HG03575 (cell line): Measurements from ENCODE around the gene MSI1.
A peak's percentile ranks its signal among the peaks of the same experiment; 100 is the strongest.
"Not testable (repeated sequence)": the region's sequence is repeated elsewhere in the genome, so short reads cannot be mapped to it uniquely, and the experiment has no call there.

Source experiments
- ATAC-seq: cut with Tn5 transposase; IDR thresholded peaks from one replicate; pipeline ENCODE4 v1.9.1; 2021; ENCODE audit not compliant: unreplicated experiment, insufficient number of reproducible peaks, low FRiP score; ENCODE audit errors: extremely low read depth

MSI1 gene

DNA sequence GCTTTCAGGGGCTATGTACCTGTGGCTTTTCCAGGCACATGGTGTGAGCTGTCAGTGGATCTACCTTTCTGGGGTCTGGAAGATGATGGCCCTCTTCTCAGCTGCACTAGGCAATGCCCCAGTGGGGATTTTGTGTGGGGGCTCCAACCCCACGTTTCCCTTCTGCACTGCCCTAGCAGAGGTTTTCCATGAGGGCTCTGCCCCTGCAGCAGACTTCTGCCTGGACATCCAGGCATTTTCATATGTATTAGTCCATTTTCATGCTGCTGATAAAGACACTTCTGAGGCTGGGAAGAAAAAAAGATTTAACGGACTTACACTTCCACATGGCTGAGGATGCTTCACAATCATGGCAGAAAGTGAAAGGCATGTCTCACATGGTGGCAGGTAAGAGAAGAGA, 32.6 kb downstream of the MSI1 start:
- ATAC-seq: not testable (repeated sequence)

GRCh38 chr12:120335447-120335846, 33.5 kb downstream of the MSI1 start:
- ATAC-seq: not testable (repeated sequence)

- no peak for ATAC-seq
These were observed 36.4 kb downstream of the MSI1 start for GRCh38 chr12:120332523-120332922.

GRCh38 chr12:120332041-120332440, 36.9 kb downstream of the MSI1 start:
- no peak for ATAC-seq

- no peak for ATAC-seq
These were observed 37.6 kb downstream of the MSI1 start for GRCh38 chr12:120331390-120331789.

DNA sequence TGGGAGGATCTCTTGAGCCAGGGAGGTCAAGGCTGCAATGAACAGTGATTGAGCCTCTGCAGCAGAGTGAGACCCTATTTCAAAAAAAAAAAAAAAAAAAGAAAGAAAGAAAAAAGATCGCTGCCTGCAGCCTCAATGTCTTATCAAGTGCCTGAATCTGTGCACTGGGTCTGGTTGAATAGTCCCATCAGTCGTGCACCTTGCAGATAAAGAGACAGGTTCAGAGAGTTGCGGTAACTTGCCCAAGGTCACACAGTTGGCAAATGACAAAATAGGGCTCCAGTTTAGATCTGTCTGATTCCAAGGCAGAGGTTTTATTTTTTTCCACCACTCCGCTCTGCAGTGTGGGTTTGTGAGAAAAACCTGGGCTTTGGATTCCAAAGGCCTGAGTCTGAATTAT, 40.7 kb downstream of the MSI1 start:
- ATAC-seq: no peak

- no peak for ATAC-seq
These were observed 41.4 kb downstream of the MSI1 start, which contains the start of gene PLA2G1B for GRCh38 chr12:120327593-120327992. Gene PLA2G1B, minus strand, starts transcription at chr12:120327779. Its CDS starts 26 bp downstream, at chr12:120327753.

GRCh38 chr12:120324841-120325417, 44.0 kb downstream of the MSI1 start:
- ATAC-seq: no peak

GRCh38 chr12:120323772-120324171, 45.2 kb downstream of the MSI1 start:
- ATAC-seq: no peak

GRCh38 chr12:120321382-120322202, 47.4 kb downstream of the MSI1 start:
- ATAC-seq: no peak

- peak; percentile 95 for ATAC-seq
These were observed 51.5 kb downstream of the MSI1 start for GRCh38 chr12:120317224-120318105.

GRCh38 chr12:120316798-120317223, 52.2 kb downstream of the MSI1 start:
- no peak for ATAC-seq

DNA sequence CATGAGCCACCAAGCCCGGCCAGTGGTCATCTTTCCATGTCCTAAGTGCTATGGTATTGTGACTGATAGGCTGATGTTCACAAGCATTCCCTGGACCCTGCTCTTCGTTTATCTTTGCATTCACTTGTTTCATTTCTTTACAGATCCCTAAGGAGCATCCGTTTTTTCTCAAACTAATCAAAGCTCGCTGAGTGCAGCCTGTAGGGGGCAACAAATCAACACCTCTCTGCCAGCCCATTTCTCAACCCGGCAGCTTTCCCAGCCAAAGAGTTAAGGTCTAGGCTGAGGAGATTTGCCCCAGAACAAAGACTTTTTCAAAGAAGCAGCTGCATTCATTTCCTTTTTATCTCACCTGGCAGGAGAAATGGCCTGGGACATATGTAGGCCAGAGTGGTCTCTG, 54.7 kb downstream of the MSI1 start:
- no peak for ATAC-seq

DNA sequence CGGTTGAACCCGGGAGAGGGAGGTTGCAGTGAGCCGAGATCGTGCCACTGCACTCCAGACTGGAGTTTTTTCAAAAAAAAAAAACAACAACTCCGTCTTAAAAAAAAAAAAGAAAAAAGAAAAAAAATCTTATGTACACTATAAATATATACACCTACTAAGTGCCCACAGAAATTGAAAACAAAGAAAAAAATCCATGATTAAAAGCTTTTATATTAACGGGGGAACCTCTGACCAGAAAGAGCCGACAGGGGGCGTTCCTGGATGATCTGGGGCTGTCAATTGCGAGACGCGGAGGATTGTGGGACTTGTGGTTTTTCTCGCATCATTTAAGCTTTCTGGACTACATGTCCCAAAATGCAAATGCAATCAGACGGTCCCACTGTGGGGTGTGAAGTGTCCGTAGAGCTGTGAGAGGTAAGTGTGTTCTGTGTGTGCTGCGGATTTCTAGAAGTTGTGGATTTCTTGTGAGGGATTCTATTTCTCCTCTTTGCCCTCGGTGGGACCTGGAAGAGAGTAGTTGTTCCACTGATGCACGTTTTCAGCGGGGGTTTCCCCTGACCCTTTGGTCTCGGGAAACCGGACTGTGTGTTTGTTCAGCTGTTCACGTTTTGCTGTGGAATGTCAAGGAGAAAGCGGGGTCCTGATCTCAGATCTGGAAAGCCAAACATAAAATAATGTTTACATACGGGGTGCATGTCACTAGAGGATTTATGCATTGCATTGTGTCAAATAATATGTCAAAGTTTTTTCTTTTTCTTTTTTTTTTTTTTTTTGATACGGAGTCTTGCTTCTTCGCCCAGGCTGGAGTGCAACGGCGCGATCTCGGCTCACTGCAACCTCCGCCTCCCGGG, 66.8 kb downstream of the MSI1 start, which contains the start of gene SIRT4:
SIRT4 (plus strand) TSS at position 360 of the 854 bp plus-strand sequence. CDS start 1,241 bp downstream, outside the sequence.
- peak; percentile 42 for ATAC-seq

DNA sequence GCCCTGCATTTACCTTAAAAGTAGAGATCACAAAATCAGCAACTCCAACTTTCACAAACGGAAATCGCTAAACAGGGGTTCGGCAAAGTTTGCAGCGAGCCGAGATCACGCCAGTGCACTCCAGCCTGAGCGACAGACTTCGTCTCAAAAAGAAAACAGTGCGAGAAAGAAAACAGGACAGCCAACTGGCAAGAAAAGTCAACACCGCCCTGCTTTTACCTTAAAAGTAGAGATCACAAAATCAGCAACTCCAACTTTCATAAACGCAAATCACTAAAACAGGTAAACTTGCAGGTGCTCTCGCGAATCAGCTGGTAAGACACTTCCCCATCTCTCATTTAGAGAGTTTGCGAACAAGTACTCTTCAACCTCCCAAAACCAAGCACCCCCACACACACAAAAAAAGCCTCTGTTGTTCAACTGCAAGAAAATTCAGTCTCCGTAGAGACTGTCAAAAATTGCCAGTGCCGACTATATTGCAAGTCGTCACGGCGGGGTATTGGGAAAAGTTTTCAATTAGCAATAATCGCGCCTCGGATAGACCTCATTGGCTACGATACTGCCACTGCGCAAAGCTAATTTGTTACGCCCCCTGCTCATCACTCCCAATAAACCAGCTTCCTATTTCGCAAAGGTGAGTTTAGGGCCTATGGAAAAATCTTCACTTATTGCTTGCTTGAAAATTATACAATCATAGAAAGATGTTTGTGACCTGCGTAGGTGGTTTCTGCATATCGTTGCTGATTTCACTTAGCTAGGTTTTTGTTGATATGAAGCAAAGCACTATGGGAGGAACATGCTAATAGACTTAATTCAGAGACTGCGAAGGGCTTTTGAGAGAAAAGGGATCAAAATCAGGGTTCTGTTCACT, 76.1 kb downstream of the MSI1 start, which contains the start of gene RNU4-1:
RNU4-1 (minus strand) TSS at position 577 of the 871 bp plus-strand sequence.
- ATAC-seq: no peak

GRCh38 chr12:120292411-120292660, 76.6 kb downstream of the MSI1 start:
- no peak for ATAC-seq
